Gastroesophageal sphincter (tissue), 4 donors: Measurements from ENCODE around the gene BPIFB6. TPM values are rescaled to one million over a fixed set of nuclear protein-coding genes. Genes with fewer than 3 reads are reported as not detected.
"Not testable (repeated sequence)": the region's sequence is repeated elsewhere in the genome, so short reads cannot be mapped to it uniquely, and the experiment has no call there.

ENCODE experiments used
- ATAC-seq: fragments of 150-250 bp; one replicate; pipeline ENCODE4 v1.9.1; 2016; ENCODE audit warnings: mild to moderate bottlenecking, moderate library complexity
- H3K27ac ChIP-seq, 4 donors: fragments of 200-600 bp; sonication (generic) in 3 of 4; 1 replicate in 3 of 4; 2 replicates in 1 of 4; pipeline ENCODE4 v1.5.1; 2016 to 2019
- H3K27me3 ChIP-seq: fragments of 200-600 bp; sonication (generic); one replicate; pipeline ENCODE4 v1.5.1; 2019
- H3K36me3 ChIP-seq, 2 donors: fragments of 200-600 bp; sonication (generic); one replicate each; pipeline ENCODE4 v1.5.1; 2019; ENCODE audit warnings: control low read depth in 1 of 2
- H3K4me1 ChIP-seq, 3 donors: fragments of 200-600 bp; sonication (generic); 1 replicate in 2 of 3; 2 replicates in 1 of 3; pipeline ENCODE4 v1.5.1; 2016 to 2019; ENCODE audit warnings: control low read depth in 2 of 3
- H3K4me3 ChIP-seq, 2 donors: fragments of 200-600 bp; sonication (generic); one replicate each; pipeline ENCODE4 v1.5.1; 2019; ENCODE audit warnings: mild to moderate bottlenecking in 1 of 2, moderate library complexity in 1 of 2
- H3K9me3 ChIP-seq, 3 donors: fragments of 200-600 bp; sonication (generic); one replicate each; pipeline ENCODE4 v1.5.1; 2017 to 2019; ENCODE audit warnings: control low read depth in 2 of 3
- EP300 ChIP-seq: sonication (generic); formaldehyde crosslinking; IDR thresholded peaks from one replicate; pipeline ENCODE4 v1.6.1; 2017; ENCODE audit warnings: antibody characterized with exemption, mild to moderate bottlenecking
- POLR2A ChIP-seq, 2 donors: fragments of 450-650 bp; IDR thresholded peaks; one replicate each; pipeline ENCODE4 v1.6.1; 2017; ENCODE audit warnings: antibody characterized with exemption in 2 of 2, mild to moderate bottlenecking in 2 of 2, moderate library complexity in 1 of 2
- POLR2AphosphoS5 ChIP-seq: sonication (generic); formaldehyde crosslinking; IDR thresholded peaks from one replicate; pipeline ENCODE4 v1.6.1; 2017; ENCODE audit warnings: antibody characterized with exemption
- WGBS, 2 donors: methylation state at CpG; one replicate each; pipeline ENCODE4 v1.1.5; 2018; ENCODE audit warnings: low coverage in 1 of 2; 5-methylcytosine and 5-hydroxymethylcytosine counted together
- total RNA-seq, 4 donors: library from RNA; depleted of rRNA; stranded (reverse); fragments of >200 nt; gene quantifications; one replicate each; pipeline ENCODE4 v1.1.0, GENCODE V29; 2016
- TF ChIP-seq, protein P1 (sequence below), 4 experiments: fragments of 200-600 bp in 2 of 4; fragments of 450-650 bp in 2 of 4; sonication (generic) in 1 of 4; IDR thresholded peaks; one replicate each; pipeline ENCODE4 v1.5.1; 2017 to 2019; ENCODE audit warnings: antibody characterized with exemption in 4 of 4, mild to moderate bottlenecking in 2 of 4, moderate library complexity in 2 of 4

The BPIFB6 gene
- total RNA-seq, 4 donors from 2014 or later = not detected

DNA sequence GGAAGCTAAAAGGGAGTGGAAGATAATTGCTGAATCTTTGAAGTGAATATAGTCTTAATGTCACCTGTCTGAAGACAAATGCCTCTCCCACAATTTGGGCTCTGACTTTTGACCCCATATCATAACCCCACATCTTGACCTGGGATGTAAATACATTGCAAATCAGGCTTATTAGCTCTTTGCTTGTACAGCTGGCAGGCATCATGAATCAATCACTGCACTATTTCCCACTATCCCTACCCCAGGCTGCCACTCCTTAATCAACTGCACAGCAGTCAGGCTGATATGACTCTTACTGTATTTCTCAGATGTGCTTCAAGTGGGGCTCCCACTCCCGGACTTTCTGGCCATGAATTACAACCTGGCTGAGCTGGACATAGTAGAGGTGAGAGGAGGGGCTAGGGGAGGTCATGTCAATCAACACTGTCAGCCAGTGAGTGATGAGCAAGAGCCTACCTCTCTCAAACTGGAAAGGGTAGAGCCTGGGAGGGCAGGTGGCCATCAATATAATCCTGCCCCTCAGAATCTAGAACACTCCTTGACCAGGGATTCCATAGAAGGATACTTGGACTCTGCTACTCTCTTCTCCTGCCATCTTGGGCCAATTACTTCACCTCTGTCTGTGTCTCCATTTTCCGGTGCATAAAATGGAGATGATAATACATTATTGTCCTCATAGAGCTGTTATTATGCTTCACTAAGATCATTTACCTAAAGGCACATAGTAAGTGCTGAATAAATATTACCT, 11.7 kb downstream of the BPIFB6 start:
- 92 to 100% methylated on average over 1 of the region's 2 CpGs for WGBS, 2 donors
- H3K36me3 ChIP-seq = no peaks in the 10 kb centered on the region
- H3K9me3 ChIP-seq = peaks cover 0 to 21% (median 0%) of the 10 kb centered on the region in 3 donors
- H3K27ac ChIP-seq = no peak overlapping the region
- TF ChIP-seq EP300 = no peak
- TF ChIP-seq, protein P1, sequence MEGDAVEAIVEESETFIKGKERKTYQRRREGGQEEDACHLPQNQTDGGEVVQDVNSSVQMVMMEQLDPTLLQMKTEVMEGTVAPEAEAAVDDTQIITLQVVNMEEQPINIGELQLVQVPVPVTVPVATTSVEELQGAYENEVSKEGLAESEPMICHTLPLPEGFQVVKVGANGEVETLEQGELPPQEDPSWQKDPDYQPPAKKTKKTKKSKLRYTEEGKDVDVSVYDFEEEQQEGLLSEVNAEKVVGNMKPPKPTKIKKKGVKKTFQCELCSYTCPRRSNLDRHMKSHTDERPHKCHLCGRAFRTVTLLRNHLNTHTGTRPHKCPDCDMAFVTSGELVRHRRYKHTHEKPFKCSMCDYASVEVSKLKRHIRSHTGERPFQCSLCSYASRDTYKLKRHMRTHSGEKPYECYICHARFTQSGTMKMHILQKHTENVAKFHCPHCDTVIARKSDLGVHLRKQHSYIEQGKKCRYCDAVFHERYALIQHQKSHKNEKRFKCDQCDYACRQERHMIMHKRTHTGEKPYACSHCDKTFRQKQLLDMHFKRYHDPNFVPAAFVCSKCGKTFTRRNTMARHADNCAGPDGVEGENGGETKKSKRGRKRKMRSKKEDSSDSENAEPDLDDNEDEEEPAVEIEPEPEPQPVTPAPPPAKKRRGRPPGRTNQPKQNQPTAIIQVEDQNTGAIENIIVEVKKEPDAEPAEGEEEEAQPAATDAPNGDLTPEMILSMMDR (IDR thresholded peaks at IDR 0.05) = no peak
- TF ChIP-seq POLR2AphosphoS5 = no peak
- TF ChIP-seq POLR2A (IDR thresholded peaks at IDR 0.05) = no peak
- ATAC-seq = no peak
- H3K4me3 ChIP-seq = no peak overlapping the region
- H3K4me1 ChIP-seq = no peaks in the 10 kb centered on the region
- peaks cover 6% of the 10 kb centered on the region for H3K27me3 ChIP-seq

DNA sequence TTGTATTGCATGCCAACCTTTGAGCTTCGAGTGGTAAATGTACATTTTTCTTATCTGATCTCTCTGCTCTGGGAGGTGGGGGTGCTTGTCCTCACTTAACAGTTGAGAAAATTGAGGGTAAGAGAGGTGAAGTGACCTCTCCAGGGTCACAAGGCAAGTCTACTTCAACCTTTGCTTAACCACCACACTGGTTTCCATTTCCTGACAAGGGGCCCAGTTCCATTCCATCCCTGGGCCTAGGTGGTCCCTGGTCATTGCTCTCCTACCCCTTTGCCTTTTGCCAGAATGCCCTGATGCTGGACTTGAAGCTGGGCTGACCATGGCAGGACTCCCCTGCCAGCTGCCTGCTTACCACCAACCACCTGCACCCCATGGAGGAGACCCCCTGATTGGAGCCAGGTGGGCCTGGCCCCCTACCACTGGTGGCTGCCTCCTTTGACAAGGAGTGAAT, 12.3 kb downstream of the BPIFB6 start:
- no peak overlapping the region for H3K27ac ChIP-seq
- H3K27me3 ChIP-seq = peaks cover 6% of the 10 kb centered on the region
- no peaks in the 10 kb centered on the region for H3K4me1 ChIP-seq
- peaks cover 0 to 21% (median 0%) of the 10 kb centered on the region in 3 donors for H3K9me3 ChIP-seq
- no peaks in the 10 kb centered on the region for H3K36me3 ChIP-seq
- no peak for ATAC-seq
- H3K4me3 ChIP-seq = no peak overlapping the region
- TF ChIP-seq EP300 = no peak
- TF ChIP-seq POLR2AphosphoS5 = no peak
- WGBS, 2 donors = 33 to 56% methylated on average over 1 of the region's 1 CpG

DNA sequence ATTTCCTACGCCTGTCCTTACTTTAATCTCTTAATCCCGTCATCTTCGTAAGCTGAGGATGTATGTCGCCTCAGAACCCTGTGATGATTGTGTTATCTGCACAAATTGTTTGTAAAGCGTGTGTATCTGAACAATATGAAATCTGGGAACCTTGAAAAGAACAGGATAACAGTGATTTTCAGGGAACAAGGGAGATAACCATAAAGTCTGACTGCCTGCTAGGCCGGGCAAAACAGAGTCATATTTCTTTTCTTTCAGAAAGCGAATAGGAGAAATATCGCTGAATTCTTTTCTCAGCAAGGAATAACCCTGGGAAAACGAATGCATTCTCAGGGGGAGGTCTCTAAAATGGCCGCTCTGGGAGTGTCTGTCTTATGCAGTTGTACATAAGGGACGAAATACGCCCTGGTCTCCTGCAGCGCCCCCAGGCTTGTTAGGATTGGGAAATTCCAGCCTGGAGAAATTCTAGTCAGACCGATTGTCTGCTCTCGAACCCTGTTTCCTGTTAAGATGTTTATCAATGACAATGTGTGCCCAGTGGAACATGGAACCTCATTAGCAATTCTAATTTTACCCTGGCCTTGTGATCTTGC, 13.8 kb downstream of the BPIFB6 start:
- not testable (repeated sequence) for ATAC-seq, H3K27ac ChIP-seq, H3K4me3 ChIP-seq, H3K27me3 ChIP-seq, H3K36me3 ChIP-seq, H3K4me1 ChIP-seq
- H3K9me3 ChIP-seq = peaks cover 0 to 21% (median 0%) of the 10 kb centered on the region in 3 donors
- 76 to 86% methylated on average over 11 to 15 of the region's 15 CpGs for WGBS, 2 donors

DNA sequence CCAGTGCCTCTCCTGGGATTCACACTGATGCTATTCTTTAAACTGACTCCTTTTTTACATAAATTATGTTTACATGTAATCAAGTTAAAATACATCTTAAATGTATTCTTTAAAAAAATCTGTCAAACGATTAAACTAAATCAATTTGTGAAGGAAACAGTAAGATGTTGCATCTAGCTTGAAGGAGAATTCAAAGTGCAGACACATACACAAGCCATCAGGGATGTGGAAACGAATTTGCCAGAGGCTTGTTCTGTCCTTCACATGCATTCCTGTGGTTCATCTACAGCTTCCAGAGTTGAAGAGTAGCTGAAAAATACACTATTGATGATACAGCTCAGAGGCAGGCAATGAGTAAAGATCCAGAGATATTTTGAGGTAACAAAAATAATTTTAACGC, 15.0 kb downstream of the BPIFB6 start:
- ATAC-seq = no peak
- no peak overlapping the region for H3K27ac ChIP-seq
- WGBS, 2 donors = 81 to 90% methylated on average over 3 of the region's 3 CpGs
- H3K36me3 ChIP-seq = no peaks in the 10 kb centered on the region
- no peak overlapping the region for H3K4me3 ChIP-seq
- TF ChIP-seq EP300 (no peak), POLR2A (IDR thresholded peaks at IDR 0.05) (no peak), POLR2AphosphoS5 (no peak)
- TF ChIP-seq, protein P1 (IDR thresholded peaks at IDR 0.05) = no peak
- peaks cover 6% of the 10 kb centered on the region for H3K27me3 ChIP-seq
- no peaks in the 10 kb centered on the region for H3K4me1 ChIP-seq
- peaks cover 0 to 21% (median 0%) of the 10 kb centered on the region in 3 donors for H3K9me3 ChIP-seq

DNA sequence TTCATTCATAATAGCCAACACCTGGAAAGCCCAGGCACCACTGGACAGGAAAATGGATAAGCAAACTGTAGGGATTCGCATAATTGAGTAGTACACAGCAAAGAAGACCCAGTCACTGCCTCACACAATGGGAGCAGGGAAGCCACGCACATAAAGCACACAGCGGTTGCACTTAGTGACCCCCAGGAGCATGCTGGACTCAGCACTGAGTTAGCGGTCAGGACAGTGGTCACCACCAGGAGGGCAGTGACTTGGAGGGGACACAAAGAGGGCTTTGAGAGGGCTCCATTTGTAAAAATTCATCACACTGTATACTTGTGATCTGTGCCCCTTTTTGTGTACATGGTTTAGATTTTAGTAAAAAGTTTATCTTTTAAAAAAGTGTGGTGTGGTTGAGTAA, 19.9 kb downstream of the BPIFB6 start:
- Histone ChIP-seq H3K9me3 (no peaks in the 10 kb centered on the region), H3K4me1 (no peaks in the 10 kb centered on the region), H3K36me3 (no peaks in the 10 kb centered on the region), H3K27ac (no peak overlapping the region), H3K27me3 (peaks cover 16% of the 10 kb centered on the region), H3K4me3 (no peak overlapping the region)
- no peak for TF ChIP-seq POLR2A (IDR thresholded peaks at IDR 0.05)
- TF ChIP-seq EP300 = no peak
- TF ChIP-seq POLR2AphosphoS5 = no peak
- TF ChIP-seq, protein P1 (IDR thresholded peaks at IDR 0.05) = no peak
- WGBS, 2 donors = 34 to 51% methylated on average over 3 of the region's 4 CpGs
- ATAC-seq = no peak
